Occipital lobe (tissue), 2 donors: ENCODE measurements around the gene NFKBIZ. TPM values are rescaled to one million over a fixed set of nuclear protein-coding genes. Genes with fewer than 3 reads are reported as not detected.
"Not testable (repeated sequence)": the region's sequence is repeated elsewhere in the genome, so short reads cannot be mapped to it uniquely, and the experiment has no call there.

Experiments used
- DNase-seq: peaks from one replicate; lab custom pipeline; 2025; lab: John Stamatoyannopoulos, UW
- total RNA-seq: library from RNA; depleted of rRNA; stranded (reverse); fragments of >200 nt; gene quantifications from one replicate; pipeline ENCODE4 v1.2.3, GENCODE V29; 2014

NFKBIZ gene
- total RNA-seq, 1 donor from 2014 or later = 2.3 TPM

GRCh38 chr3:101851072-101851770 lies 1.9 kb downstream of the NFKBIZ start:
- no peak for DNase-seq

GRCh38 chr3:101851850-101852714 lies 2.8 kb downstream of the NFKBIZ start:
- DNase-seq = no peak

GRCh38 chr3:101852983-101853840 lies 3.9 kb downstream of the NFKBIZ start:
- DNase-seq = no peak

GRCh38 chr3:101853982-101854381 lies 4.7 kb downstream of the NFKBIZ start:
- no peak for DNase-seq

GRCh38 chr3:101854608-101855304 lies 5.4 kb downstream of the NFKBIZ start:
- no peak for DNase-seq

- no peak for DNase-seq
Observed at GRCh38 chr3:101857301-101857741, 8.0 kb downstream of the NFKBIZ start.

- no peak for DNase-seq
Observed at GRCh38 chr3:101858464-101859030, 9.2 kb downstream of the NFKBIZ start.

- no peak for DNase-seq
Observed at GRCh38 chr3:101859882-101860448, 10.7 kb downstream of the NFKBIZ start.

- DNase-seq = no peak
Observed at GRCh38 chr3:101861212-101861788, 12.0 kb downstream of the NFKBIZ start.

- DNase-seq = no peak
Observed at GRCh38 chr3:101861789-101862415, 12.6 kb downstream of the NFKBIZ start.

- DNase-seq = no peak
Observed at GRCh38 chr3:101862416-101863165, 13.3 kb downstream of the NFKBIZ start.

GRCh38 chr3:101864926-101865325 lies 15.6 kb downstream of the NFKBIZ start:
- not testable (repeated sequence) for DNase-seq

GRCh38 chr3:101865751-101866509 lies 16.6 kb downstream of the NFKBIZ start:
- no peak for DNase-seq

- no peak for DNase-seq
Observed at GRCh38 chr3:101867511-101867910, 18.2 kb downstream of the NFKBIZ start.

- no peak for DNase-seq
Observed at GRCh38 chr3:101867996-101868395, 18.7 kb downstream of the NFKBIZ start.

- DNase-seq = no peak
Observed at GRCh38 chr3:101868534-101869464, 19.5 kb downstream of the NFKBIZ start.

- DNase-seq = no peak
Observed at GRCh38 chr3:101870138-101870537, 20.8 kb downstream of the NFKBIZ start.
